ENCODE data around the gene NEXN.

- TF ChIP-seq CTCF (IDR thresholded peaks at IDR 0.05) (no peak), EP300 (IDR thresholded peaks at IDR 0.05) (no peak)
Measured at GRCh38 chr1:77989744-77990143, 101.3 kb downstream of the NEXN start.
